ENCODE results near the gene QRICH1. TPM values are rescaled to one million over a fixed set of nuclear protein-coding genes. Genes with fewer than 3 reads are reported as not detected.

QRICH1 gene
- total RNA-seq, 1 donor from 2014 or later = 129 TPM

DNA sequence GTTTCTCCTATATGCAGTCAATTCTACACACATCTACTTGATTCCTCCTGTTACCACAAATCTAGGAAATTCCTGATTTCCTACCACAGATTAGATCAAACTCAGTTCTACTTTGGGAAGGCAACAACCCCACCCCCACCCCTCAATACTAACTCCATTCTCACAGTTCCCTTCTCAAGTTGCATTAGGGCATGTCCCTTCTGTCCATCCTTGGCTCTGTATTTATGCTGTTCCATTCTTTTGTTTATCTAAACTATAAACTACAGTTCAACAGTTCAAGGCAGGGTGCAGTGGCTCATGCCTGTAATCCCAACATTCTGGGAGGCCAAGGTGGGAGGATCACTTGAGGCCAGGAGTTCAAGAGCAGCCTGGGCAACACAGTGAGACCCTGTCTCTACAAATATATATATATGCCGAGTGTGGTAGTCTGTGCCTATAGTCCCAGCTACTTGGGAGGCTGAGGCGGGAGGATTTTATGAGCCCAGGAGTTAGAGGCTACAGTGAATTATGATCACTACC, 39.5 kb downstream of the QRICH1 start:
- no peaks in the 10 kb centered on the region for H3K9me3 ChIP-seq
- DNase-seq (ENCODE audit: low spot score in 2 of 2) = no peak
- no peak overlapping the region for H3K4me3 ChIP-seq
- no peaks in the 10 kb centered on the region for H3K27me3 ChIP-seq
- intact Hi-C loops (cut with DNase I) = no loop called here
- no peak overlapping the region for H3K27ac ChIP-seq
- H3K4me1 ChIP-seq = no peaks in the 10 kb centered on the region
- TF ChIP-seq, protein P1, sequence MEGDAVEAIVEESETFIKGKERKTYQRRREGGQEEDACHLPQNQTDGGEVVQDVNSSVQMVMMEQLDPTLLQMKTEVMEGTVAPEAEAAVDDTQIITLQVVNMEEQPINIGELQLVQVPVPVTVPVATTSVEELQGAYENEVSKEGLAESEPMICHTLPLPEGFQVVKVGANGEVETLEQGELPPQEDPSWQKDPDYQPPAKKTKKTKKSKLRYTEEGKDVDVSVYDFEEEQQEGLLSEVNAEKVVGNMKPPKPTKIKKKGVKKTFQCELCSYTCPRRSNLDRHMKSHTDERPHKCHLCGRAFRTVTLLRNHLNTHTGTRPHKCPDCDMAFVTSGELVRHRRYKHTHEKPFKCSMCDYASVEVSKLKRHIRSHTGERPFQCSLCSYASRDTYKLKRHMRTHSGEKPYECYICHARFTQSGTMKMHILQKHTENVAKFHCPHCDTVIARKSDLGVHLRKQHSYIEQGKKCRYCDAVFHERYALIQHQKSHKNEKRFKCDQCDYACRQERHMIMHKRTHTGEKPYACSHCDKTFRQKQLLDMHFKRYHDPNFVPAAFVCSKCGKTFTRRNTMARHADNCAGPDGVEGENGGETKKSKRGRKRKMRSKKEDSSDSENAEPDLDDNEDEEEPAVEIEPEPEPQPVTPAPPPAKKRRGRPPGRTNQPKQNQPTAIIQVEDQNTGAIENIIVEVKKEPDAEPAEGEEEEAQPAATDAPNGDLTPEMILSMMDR (IDR thresholded peaks at IDR 0.05) = no peak
- H3K36me3 ChIP-seq = peaks cover 63 to 69% of the 10 kb centered on the region in 2 donors

DNA sequence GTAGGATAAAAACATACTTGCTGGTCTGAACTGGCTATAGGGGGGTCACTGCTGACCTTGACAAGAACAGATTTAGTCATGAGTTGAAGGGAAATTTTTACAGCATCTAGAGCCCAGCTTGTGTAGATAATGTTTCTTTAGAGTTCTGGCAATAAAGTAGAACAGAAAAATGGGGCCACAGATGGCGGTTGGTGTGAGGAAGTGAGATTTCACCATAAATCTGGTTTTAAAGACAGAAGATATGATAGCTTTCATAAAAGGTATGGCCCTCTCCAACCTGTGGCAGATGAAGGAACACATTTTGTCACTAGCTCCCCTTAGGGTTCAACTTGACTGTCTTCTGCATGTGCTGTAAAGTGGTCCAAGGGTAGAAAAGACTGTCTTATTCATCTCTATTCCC, 40.3 kb downstream of the QRICH1 start:
- no peaks in the 10 kb centered on the region for H3K4me1 ChIP-seq
- no peak overlapping the region for H3K4me3 ChIP-seq
- no peak overlapping the region for H3K27ac ChIP-seq
- DNase-seq (ENCODE audit: low spot score in 2 of 2) = no peak
- no peaks in the 10 kb centered on the region for H3K27me3 ChIP-seq
- intact Hi-C loops (cut with DNase I) = no loop called here
- TF ChIP-seq, protein P1 (IDR thresholded peaks at IDR 0.05) = no peak
- H3K9me3 ChIP-seq = no peaks in the 10 kb centered on the region
- peaks cover 58 to 66% of the 10 kb centered on the region in 2 donors for H3K36me3 ChIP-seq

DNA sequence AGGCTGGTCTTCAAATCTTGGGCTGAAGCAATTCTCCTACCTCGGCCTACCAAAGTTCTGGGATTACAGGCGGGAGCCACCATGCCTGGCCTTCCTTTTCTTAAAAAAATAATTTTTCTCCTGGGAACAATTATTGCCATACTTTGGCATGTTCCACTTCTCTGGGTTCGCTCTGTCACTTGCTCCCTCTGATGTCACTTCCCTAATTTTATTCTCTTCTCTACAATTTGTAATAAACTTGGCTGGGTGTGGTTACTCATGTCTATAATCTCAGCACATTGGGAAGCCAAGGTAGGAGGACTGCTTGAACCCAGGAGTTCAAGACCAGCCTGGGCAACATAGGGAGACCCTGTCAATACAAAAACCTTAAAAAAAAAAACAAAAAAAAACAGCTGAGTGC, 58.6 kb downstream of the QRICH1 start:
- Histone ChIP-seq H3K4me3 (no peak overlapping the region), H3K36me3 (peaks cover 50 to 78% of the 10 kb centered on the region in 2 donors), H3K9me3 (no peaks in the 10 kb centered on the region), H3K4me1 (no peaks in the 10 kb centered on the region), H3K27me3 (no peaks in the 10 kb centered on the region), H3K27ac (no peak overlapping the region)
- DNase-seq (ENCODE audit: low spot score in 2 of 2) = no peak
- TF ChIP-seq, protein P1 (IDR thresholded peaks at IDR 0.05) = no peak
- intact Hi-C loops (cut with DNase I) = no loop called here

DNA sequence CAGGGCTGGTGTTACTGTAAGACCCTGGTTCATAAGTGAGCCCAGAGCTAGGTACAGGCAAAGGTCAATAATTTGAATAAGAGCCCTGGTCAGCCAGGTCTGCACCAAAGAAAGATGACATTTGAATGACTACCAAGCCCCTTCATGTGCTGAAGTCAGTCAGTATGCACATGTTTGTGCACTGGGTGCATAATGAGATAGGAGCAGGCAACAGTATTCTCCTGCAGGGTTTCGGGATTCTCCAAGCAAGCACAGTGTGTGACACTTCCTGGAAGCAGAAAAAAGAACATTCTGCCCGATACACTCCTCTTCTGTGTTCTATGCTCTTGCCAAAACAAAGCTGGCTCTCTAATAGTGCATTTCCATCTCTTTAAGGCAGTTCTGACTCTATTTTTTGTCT, 59.2 kb downstream of the QRICH1 start:
- TF ChIP-seq, protein P1 (IDR thresholded peaks at IDR 0.05) = no peak
- DNase-seq (ENCODE audit: low spot score in 2 of 2) = no peak
- H3K9me3 ChIP-seq = no peaks in the 10 kb centered on the region
- intact Hi-C loops (cut with DNase I) = loop anchor here (5.0 kb wide), 1 partner anchor 73 kb away; no protein-coding TSS in a partner anchor
- no peaks in the 10 kb centered on the region for H3K4me1 ChIP-seq
- no peak overlapping the region for H3K27ac ChIP-seq
- H3K27me3 ChIP-seq = no peaks in the 10 kb centered on the region
- H3K36me3 ChIP-seq = peaks cover 54 to 81% of the 10 kb centered on the region in 2 donors
- no peak overlapping the region for H3K4me3 ChIP-seq

DNA sequence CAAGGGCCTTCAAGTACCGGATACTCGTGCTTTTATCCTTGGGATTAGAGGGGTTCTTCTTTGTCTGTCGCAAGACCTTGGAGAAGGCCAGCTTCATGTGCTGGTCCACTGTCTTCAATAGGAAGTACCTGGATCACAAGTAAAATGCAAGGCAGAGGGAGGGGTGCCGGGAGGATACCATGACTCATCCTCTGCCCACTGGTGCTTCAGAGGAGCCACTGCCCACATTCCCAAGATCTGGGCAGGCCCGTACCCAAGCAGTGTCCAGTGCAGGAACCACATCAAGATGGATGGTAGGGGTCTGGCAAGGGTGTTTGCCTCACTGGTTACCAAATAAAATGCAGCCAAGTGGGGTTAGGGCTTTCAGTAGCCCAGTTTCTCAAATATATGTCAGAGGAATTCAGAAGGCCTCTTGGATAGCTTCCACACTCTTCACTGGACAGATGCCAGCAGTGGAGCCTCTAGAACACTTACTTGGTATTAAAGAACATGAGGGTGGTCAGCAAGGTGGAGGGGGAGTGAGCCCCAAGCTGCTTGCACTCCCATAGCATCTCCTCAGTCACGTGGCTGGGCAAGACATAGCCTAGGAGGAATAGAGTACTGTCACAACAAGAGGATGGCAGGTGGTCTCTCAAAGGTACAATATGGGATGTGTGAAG, 61.1 kb downstream of the QRICH1 start:
- TF ChIP-seq, protein P1 (IDR thresholded peaks at IDR 0.05) = no peak
- intact Hi-C loops (cut with DNase I) = loop anchor here (5.0 kb wide), 1 partner anchor 75 kb away; no protein-coding TSS in a partner anchor
- no peaks in the 10 kb centered on the region for H3K9me3 ChIP-seq
- H3K36me3 ChIP-seq = peaks cover 51 to 64% of the 10 kb centered on the region in 2 donors
- H3K4me1 ChIP-seq = peaks cover 0 to 8% of the 10 kb centered on the region in 2 donors
- no peaks in the 10 kb centered on the region for H3K27me3 ChIP-seq
- no peak overlapping the region for H3K27ac ChIP-seq
- no peak for DNase-seq (ENCODE audit: low spot score in 2 of 2)
- no peak overlapping the region for H3K4me3 ChIP-seq

Measured in ascending aorta (tissue), 2 donors.